Measurements from ENCODE around the gene RRM1.

RRM1 gene

GRCh38 chr11:4093519-4094347, 866 bp upstream of the RRM1 start:
- TF ChIP-seq MYC (IDR thresholded peaks at IDR 0.05; ENCODE audit: low read depth, low read length), result no peak
- TF ChIP-seq POLR2A (IDR thresholded peaks at IDR 0.05; ENCODE audit: extremely low read depth, insufficient read length), result no peak
- TF ChIP-seq, protein P1, sequence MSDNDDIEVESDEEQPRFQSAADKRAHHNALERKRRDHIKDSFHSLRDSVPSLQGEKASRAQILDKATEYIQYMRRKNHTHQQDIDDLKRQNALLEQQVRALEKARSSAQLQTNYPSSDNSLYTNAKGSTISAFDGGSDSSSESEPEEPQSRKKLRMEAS (IDR thresholded peaks at IDR 0.05; ENCODE audit: low read depth, low read length), result no peak
- no peak for TF ChIP-seq CTCF (IDR thresholded peaks at IDR 0.05; ENCODE audit: low read depth, low read length)
- DNase-seq (ENCODE audit: low read depth), result no peak
- H3K4me3 ChIP-seq (ENCODE audit: low read depth, low read length), result peak overlapping the region; percentile 92

- H3K4me3 ChIP-seq (ENCODE audit: low read depth, low read length), result peak overlapping the region; percentile 92
- no peak for TF ChIP-seq CTCF (IDR thresholded peaks at IDR 0.05; ENCODE audit: low read depth, low read length)
- no peak for TF ChIP-seq POLR2A (IDR thresholded peaks at IDR 0.05; ENCODE audit: extremely low read depth, insufficient read length)
- TF ChIP-seq, protein P1 (IDR thresholded peaks at IDR 0.05; ENCODE audit: low read depth, low read length), result no peak
- TF ChIP-seq MYC (IDR thresholded peaks at IDR 0.05; ENCODE audit: low read depth, low read length), result no peak
- DNase-seq (ENCODE audit: low read depth), result peak; percentile 46
These were observed 1.1 kb downstream of the RRM1 start for GRCh38 chr11:4095509-4096230.

GRCh38 chr11:4098026-4098621, 3.5 kb downstream of the RRM1 start:
- no peak overlapping the region for H3K4me3 ChIP-seq (ENCODE audit: low read depth, low read length)
- no peak for DNase-seq (ENCODE audit: low read depth)
- no peak for TF ChIP-seq POLR2A (IDR thresholded peaks at IDR 0.05; ENCODE audit: extremely low read depth, insufficient read length)
- TF ChIP-seq MYC (IDR thresholded peaks at IDR 0.05; ENCODE audit: low read depth, low read length), result no peak
- TF ChIP-seq CTCF (IDR thresholded peaks at IDR 0.05; ENCODE audit: low read depth, low read length), result no peak
- TF ChIP-seq, protein P1 (IDR thresholded peaks at IDR 0.05; ENCODE audit: low read depth, low read length), result no peak

- no peak overlapping the region for H3K4me3 ChIP-seq (ENCODE audit: low read depth, low read length)
- TF ChIP-seq, protein P1 (IDR thresholded peaks at IDR 0.05; ENCODE audit: low read depth, low read length), result no peak
- TF ChIP-seq CTCF (IDR thresholded peaks at IDR 0.05; ENCODE audit: low read depth, low read length) (no peak), POLR2A (IDR thresholded peaks at IDR 0.05; ENCODE audit: extremely low read depth, insufficient read length) (no peak), MYC (IDR thresholded peaks at IDR 0.05; ENCODE audit: low read depth, low read length) (no peak)
- peak; percentile 24 for DNase-seq (ENCODE audit: low read depth)
These were observed 8.1 kb downstream of the RRM1 start for GRCh38 chr11:4102711-4103110.

DNA sequence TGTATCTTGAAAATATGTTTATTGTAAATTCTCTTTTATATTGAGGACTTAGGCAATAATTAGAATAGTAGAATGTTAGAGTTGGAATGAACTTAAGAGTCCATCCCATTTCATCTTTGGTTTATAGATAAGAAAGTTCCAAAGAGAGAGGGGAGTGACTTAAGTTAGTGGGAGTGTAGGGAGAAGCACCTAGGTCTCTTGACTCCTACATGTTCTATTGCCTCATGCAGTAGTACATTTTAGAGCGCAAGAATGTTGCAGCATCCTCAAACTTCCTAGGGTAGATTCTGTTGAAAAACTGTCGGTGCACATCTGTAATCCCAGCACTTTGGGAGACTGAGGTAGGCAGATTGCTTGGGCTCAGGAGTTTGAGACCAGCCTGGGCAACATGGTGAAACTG, 8.7 kb downstream of the RRM1 start:
- H3K4me3 ChIP-seq (ENCODE audit: low read depth, low read length), result no peak overlapping the region
- no peak for TF ChIP-seq CTCF (IDR thresholded peaks at IDR 0.05; ENCODE audit: low read depth, low read length)
- TF ChIP-seq, protein P1 (IDR thresholded peaks at IDR 0.05; ENCODE audit: low read depth, low read length), result no peak
- TF ChIP-seq MYC (IDR thresholded peaks at IDR 0.05; ENCODE audit: low read depth, low read length), result no peak
- no peak for TF ChIP-seq POLR2A (IDR thresholded peaks at IDR 0.05; ENCODE audit: extremely low read depth, insufficient read length)
- DNase-seq (ENCODE audit: low read depth), result no peak

All from NB4 (cell line).